IPS DF 19.7 (cell line): ENCODE results near the gene SLN.
"Not testable (repeated sequence)": the region's sequence is repeated elsewhere in the genome, so short reads cannot be mapped to it uniquely, and the experiment has no call there.

Experiments used
- DNase-seq: peaks from one replicate; pipeline ENCODE4 v3.0.0-alpha.2; 2013; ENCODE audit warnings: low read depth, low spot score

The SLN gene

GRCh38 chr11:107711861-107712755 lies at the start of gene SLN:
Gene SLN (minus strand): TSS chr11:107712056.
- no peak for DNase-seq

- not testable (repeated sequence) for DNase-seq
These were observed 47.0 kb upstream of the SLN start for GRCh38 chr11:107758719-107759355.

GRCh38 chr11:107757661-107758060 lies 45.8 kb upstream of the SLN start:
- DNase-seq: no peak

- DNase-seq: no peak
These were observed 44.7 kb upstream of the SLN start for GRCh38 chr11:107756553-107756952.

- DNase-seq: no peak
These were observed 41.3 kb upstream of the SLN start for GRCh38 chr11:107752949-107753822.

GRCh38 chr11:107752508-107752907 lies 40.7 kb upstream of the SLN start:
- no peak for DNase-seq

GRCh38 chr11:107751082-107751481 lies 39.2 kb upstream of the SLN start:
- DNase-seq: no peak

GRCh38 chr11:107750313-107750712 lies 38.5 kb upstream of the SLN start:
- DNase-seq: no peak

- no peak for DNase-seq
These were observed 35.8 kb upstream of the SLN start for GRCh38 chr11:107747622-107748021.

- no peak for DNase-seq
These were observed 32.9 kb upstream of the SLN start for GRCh38 chr11:107744736-107745135.

- DNase-seq: no peak
These were observed 31.3 kb upstream of the SLN start for GRCh38 chr11:107743191-107743590.

- peak; percentile 23 for DNase-seq
These were observed 29.4 kb upstream of the SLN start for GRCh38 chr11:107741044-107741823.

GRCh38 chr11:107740271-107740670 lies 28.4 kb upstream of the SLN start:
- no peak for DNase-seq

- DNase-seq: no peak
These were observed 24.7 kb upstream of the SLN start for GRCh38 chr11:107736546-107736945.

GRCh38 chr11:107733518-107733917 lies 21.7 kb upstream of the SLN start:
- no peak for DNase-seq

- DNase-seq: no peak
These were observed 20.8 kb upstream of the SLN start for GRCh38 chr11:107732689-107733051.

- DNase-seq: no peak
These were observed 20.3 kb upstream of the SLN start for GRCh38 chr11:107731941-107732688.

- DNase-seq: no peak
These were observed 10.8 kb upstream of the SLN start for GRCh38 chr11:107722662-107723061.

GRCh38 chr11:107721207-107721606 lies 9.4 kb upstream of the SLN start:
- no peak for DNase-seq

GRCh38 chr11:107720303-107720774 lies 8.5 kb upstream of the SLN start:
- DNase-seq: no peak
